ENCODE results near the gene PEAK3.

DNA sequence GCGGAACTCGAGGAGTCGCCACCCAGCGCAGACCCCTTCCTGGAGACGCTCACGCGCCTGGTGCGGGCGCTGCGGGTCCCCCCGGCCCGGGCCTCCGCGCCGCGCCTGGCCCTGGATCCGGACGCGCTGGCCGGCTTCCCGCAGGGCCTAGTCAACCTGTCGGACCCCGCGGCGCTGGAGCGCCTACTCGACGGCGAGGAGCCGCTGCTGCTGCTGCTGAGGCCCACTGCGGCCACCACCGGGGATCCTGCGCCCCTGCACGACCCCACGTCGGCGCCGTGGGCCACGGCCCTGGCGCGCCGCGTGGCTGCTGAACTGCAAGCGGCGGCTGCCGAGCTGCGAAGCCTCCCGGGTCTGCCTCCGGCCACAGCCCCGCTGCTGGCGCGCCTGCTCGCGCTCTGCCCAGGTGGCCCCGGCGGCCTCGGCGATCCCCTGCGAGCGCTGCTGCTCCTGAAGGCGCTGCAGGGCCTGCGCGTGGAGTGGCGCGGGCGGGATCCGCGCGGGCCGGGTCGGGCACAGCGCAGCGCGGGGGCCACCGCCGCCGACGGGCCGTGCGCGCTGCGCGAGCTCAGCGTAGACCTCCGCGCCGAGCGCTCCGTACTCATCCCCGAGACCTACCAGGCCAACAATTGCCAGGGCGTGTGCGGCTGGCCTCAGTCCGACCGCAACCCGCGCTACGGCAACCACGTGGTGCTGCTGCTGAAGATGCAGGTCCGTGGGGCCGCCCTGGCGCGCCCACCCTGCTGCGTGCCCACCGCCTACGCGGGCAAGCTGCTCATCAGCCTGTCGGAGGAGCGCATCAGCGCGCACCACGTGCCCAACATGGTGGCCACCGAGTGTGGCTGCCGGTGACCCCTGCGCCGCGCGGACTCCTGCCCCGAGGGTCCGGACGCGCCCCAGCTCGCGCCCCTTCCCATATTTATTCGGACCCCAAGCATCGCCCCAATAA, 30.6 kb downstream of the PEAK3 start:
- TF ChIP-seq, protein P1, sequence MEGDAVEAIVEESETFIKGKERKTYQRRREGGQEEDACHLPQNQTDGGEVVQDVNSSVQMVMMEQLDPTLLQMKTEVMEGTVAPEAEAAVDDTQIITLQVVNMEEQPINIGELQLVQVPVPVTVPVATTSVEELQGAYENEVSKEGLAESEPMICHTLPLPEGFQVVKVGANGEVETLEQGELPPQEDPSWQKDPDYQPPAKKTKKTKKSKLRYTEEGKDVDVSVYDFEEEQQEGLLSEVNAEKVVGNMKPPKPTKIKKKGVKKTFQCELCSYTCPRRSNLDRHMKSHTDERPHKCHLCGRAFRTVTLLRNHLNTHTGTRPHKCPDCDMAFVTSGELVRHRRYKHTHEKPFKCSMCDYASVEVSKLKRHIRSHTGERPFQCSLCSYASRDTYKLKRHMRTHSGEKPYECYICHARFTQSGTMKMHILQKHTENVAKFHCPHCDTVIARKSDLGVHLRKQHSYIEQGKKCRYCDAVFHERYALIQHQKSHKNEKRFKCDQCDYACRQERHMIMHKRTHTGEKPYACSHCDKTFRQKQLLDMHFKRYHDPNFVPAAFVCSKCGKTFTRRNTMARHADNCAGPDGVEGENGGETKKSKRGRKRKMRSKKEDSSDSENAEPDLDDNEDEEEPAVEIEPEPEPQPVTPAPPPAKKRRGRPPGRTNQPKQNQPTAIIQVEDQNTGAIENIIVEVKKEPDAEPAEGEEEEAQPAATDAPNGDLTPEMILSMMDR (IDR thresholded peaks at IDR 0.05) = no peak
- TF ChIP-seq POLR2A (IDR thresholded peaks at IDR 0.05) = no peak

All from uterus (tissue), 2 donors.